HG02763 (cell line): Measurements from ENCODE around the gene CDC42BPA.
A peak's percentile ranks its signal among the peaks of the same experiment; 100 is the strongest.

Source experiments
- ATAC-seq: cut with Tn5 transposase; IDR thresholded peaks from one replicate; pipeline ENCODE4 v1.9.1; 2021; ENCODE audit warnings: mild to moderate bottlenecking, moderate library complexity; ENCODE audit not compliant: unreplicated experiment

Gene CDC42BPA

GRCh38 chr1:227215863-227216510 lies 102.3 kb downstream of the CDC42BPA start:
- ATAC-seq = no peak

- ATAC-seq = no peak
Measured at GRCh38 chr1:227214207-227214606, 104.1 kb downstream of the CDC42BPA start.

- ATAC-seq = no peak
Measured at GRCh38 chr1:227213426-227213825, 104.9 kb downstream of the CDC42BPA start.

- no peak for ATAC-seq
Measured at GRCh38 chr1:227212164-227212563, 106.1 kb downstream of the CDC42BPA start.

GRCh38 chr1:227210604-227211003 lies 107.7 kb downstream of the CDC42BPA start:
- no peak for ATAC-seq

GRCh38 chr1:227197064-227197463 lies 121.2 kb downstream of the CDC42BPA start:
- ATAC-seq = no peak

- ATAC-seq = peak; percentile 85
Measured at GRCh38 chr1:227192163-227192562, 126.1 kb downstream of the CDC42BPA start.

GRCh38 chr1:227191607-227192006 lies 126.7 kb downstream of the CDC42BPA start:
- ATAC-seq = peak; percentile 78

GRCh38 chr1:227190321-227190720 lies 128.0 kb downstream of the CDC42BPA start:
- ATAC-seq = no peak

GRCh38 chr1:227185291-227185690 lies 133.0 kb downstream of the CDC42BPA start:
- no peak for ATAC-seq

GRCh38 chr1:227182012-227182411 lies 136.3 kb downstream of the CDC42BPA start:
- no peak for ATAC-seq

GRCh38 chr1:227175611-227176010 lies 142.7 kb downstream of the CDC42BPA start:
- ATAC-seq = no peak

GRCh38 chr1:227174164-227174563 lies 144.1 kb downstream of the CDC42BPA start:
- ATAC-seq = no peak

GRCh38 chr1:227170361-227171166 lies 147.7 kb downstream of the CDC42BPA start:
- no peak for ATAC-seq

- ATAC-seq = no peak
Measured at GRCh38 chr1:227169343-227169742, 148.9 kb downstream of the CDC42BPA start.

- ATAC-seq = no peak
Measured at GRCh38 chr1:227167276-227168101, 150.8 kb downstream of the CDC42BPA start.

- ATAC-seq = no peak
Measured at GRCh38 chr1:227166559-227166958, 151.7 kb downstream of the CDC42BPA start.

GRCh38 chr1:227161470-227161869 lies 156.8 kb downstream of the CDC42BPA start:
- ATAC-seq = no peak

- ATAC-seq = no peak
Measured at GRCh38 chr1:227156520-227156919, 161.8 kb downstream of the CDC42BPA start.

- ATAC-seq = no peak
Measured at GRCh38 chr1:227155688-227156087, 162.6 kb downstream of the CDC42BPA start.

GRCh38 chr1:227155004-227155403 lies 163.3 kb downstream of the CDC42BPA start:
- no peak for ATAC-seq
